SK-N-SH (cell line): ENCODE measurements around the gene OSGEPL1. TPM values are rescaled to one million over a fixed set of nuclear protein-coding genes. Genes with fewer than 3 reads are reported as not detected.

Experiments
- CTCF ChIA-PET: fragments of 300-600, 350-600 bp; formaldehyde crosslinking; extraction: SDS; loops from one replicate; lab custom pipeline; 2021; lab: Yijun Ruan, JAX
- POLR2A ChIA-PET: fragments of 350-600 bp; sonication (Branson Sonifier 250); formaldehyde crosslinking; extraction: SDS; loops from one replicate; lab custom pipeline; 2020; ENCODE audit warnings: antibody characterized with exemption, inconsistent platforms; lab: Yijun Ruan, JAX
- DNase-seq: peaks from one replicate; pipeline ENCODE4 v3.0.0; 2012
- H2AFZ ChIP-seq: fragments of 200-600 bp; sonication (generic); 2 replicates; pipeline ENCODE4 v1.8.1; 2016; ENCODE audit warnings: antibody characterized with exemption, mild to moderate bottlenecking, low read depth
- H3F3A ChIP-seq: fragments of 200-600 bp; sonication (generic); replicated peaks from 2 replicates; pipeline ENCODE3; 2016; ENCODE audit warnings: antibody characterized with exemption, mild to moderate bottlenecking; ENCODE audit not compliant: insufficient read depth
- H3K27ac ChIP-seq, 2 experiments: fragments of 200-500 bp in 1 of 2; fragments of 200-600 bp in 1 of 2; sonication (Bioruptor generic) in 1 of 2; sonication (generic), shearing (Covaris generic) in 1 of 2; 2 replicates each; pipeline versions ENCODE4 v1.5.1 to v1.6.1; 2014 to 2016; ENCODE audit warnings: low read depth in 2 of 2, inconsistent platforms in 1 of 2, low read length in 1 of 2, mild to moderate bottlenecking in 1 of 2, mixed read lengths in 1 of 2
- H3K27me3 ChIP-seq: fragments of 200-600 bp; sonication (generic), shearing (Covaris generic); 2 replicates; pipeline ENCODE4 v1.6.1; 2016; ENCODE audit warnings: mixed run types; ENCODE audit not compliant: insufficient read depth
- H3K36me3 ChIP-seq, 2 experiments: fragments of 200-500 bp in 1 of 2; fragments of 200-600 bp in 1 of 2; sonication (Bioruptor generic) in 1 of 2; sonication (generic) in 1 of 2; replicated peaks in 1 of 2; 2 replicates each; pipeline versions ENCODE3 to v1.5.1; 2014 to 2016; ENCODE audit warnings: low read length in 1 of 2, mild to moderate bottlenecking in 1 of 2; ENCODE audit not compliant: insufficient read depth in 2 of 2, control insufficient read depth in 1 of 2
- H3K4me1 ChIP-seq, 2 experiments: fragments of 200-500 bp in 1 of 2; fragments of 200-600 bp in 1 of 2; sonication (Bioruptor generic) in 1 of 2; sonication (generic), shearing (Covaris generic) in 1 of 2; 2 replicates each; pipeline versions ENCODE4 v1.5.1 to v1.6.1; 2014 to 2016; ENCODE audit warnings: low read depth in 1 of 2, low read length in 1 of 2, mixed run types in 1 of 2; ENCODE audit not compliant: insufficient read depth in 2 of 2, control insufficient read depth in 1 of 2
- H3K4me2 ChIP-seq: fragments of 200-600 bp; sonication (generic), shearing (Covaris generic); 2 replicates; pipeline ENCODE4 v1.6.1; 2017; ENCODE audit warnings: mixed run types
- H3K4me3 ChIP-seq, 2 experiments: fragments of 200-500 bp in 1 of 2; fragments of 200-600 bp in 1 of 2; sonication (Bioruptor generic) in 1 of 2; sonication (generic), shearing (Covaris generic) in 1 of 2; 2 replicates each; pipeline versions ENCODE4 v1.5.1 to v1.8.1; 2014 to 2016; ENCODE audit warnings: low read depth in 2 of 2, inconsistent platforms in 1 of 2, low read length in 1 of 2, mild to moderate bottlenecking in 1 of 2, mixed read lengths in 1 of 2, moderate library complexity in 1 of 2
- H3K79me2 ChIP-seq: fragments of 200-600 bp; sonication (generic); 2 replicates; pipeline ENCODE4 v1.8.1; 2017; ENCODE audit warnings: mild to moderate bottlenecking; ENCODE audit not compliant: insufficient read depth
- H3K9ac ChIP-seq: fragments of 200-600 bp; sonication (generic); 2 replicates; pipeline ENCODE4 v1.6.1; 2017; ENCODE audit warnings: mixed run types
- H3K9me2 ChIP-seq: fragments of 200-600 bp; sonication (generic); 2 replicates; pipeline ENCODE4 v1.6.1; 2017; ENCODE audit warnings: mixed run types
- H3K9me3 ChIP-seq: fragments of 200-600 bp; sonication (generic); 2 replicates; pipeline ENCODE4 v1.6.1; 2017; ENCODE audit warnings: mixed run types, mild to moderate bottlenecking, moderate library complexity
- H4K20me1 ChIP-seq: fragments of 200-600 bp; sonication (generic); 2 replicates; pipeline ENCODE4 v1.6.1; 2017; ENCODE audit warnings: mild to moderate bottlenecking, mixed run types; ENCODE audit not compliant: insufficient read depth
- CHD2 ChIP-seq: fragments of 150-350 bp; IDR thresholded peaks from 2 replicates; pipeline ENCODE4 v1.6.1; 2018; ENCODE audit warnings: low read length; ENCODE audit not compliant: partially characterized antibody
- EZH2phosphoT487 ChIP-seq: fragments of 200-600 bp; sonication (generic); IDR thresholded peaks from 2 replicates; pipeline ENCODE4 v1.6.1; 2017; ENCODE audit warnings: low read depth, mixed run types, mild to moderate bottlenecking, antibody characterized with exemption, moderate library complexity, borderline replicate concordance
- FOXM1 ChIP-seq: IDR thresholded peaks from 2 replicates; pipeline ENCODE4 v1.4.0; 2012; ENCODE audit warnings: low read depth, mild to moderate bottlenecking
- GABPA ChIP-seq: IDR thresholded peaks from 2 replicates; pipeline ENCODE4 v1.4.0; 2012; ENCODE audit warnings: low read depth, mild to moderate bottlenecking
- GATA2 ChIP-seq: sonication (generic); formaldehyde crosslinking; IDR thresholded peaks from 2 replicates; pipeline ENCODE4 v1.5.0; 2020; ENCODE audit warnings: mild to moderate bottlenecking, missing genetic modification reagents
- JUND ChIP-seq: IDR thresholded peaks from 2 replicates; pipeline ENCODE4 v1.4.0; 2012
- NFIC ChIP-seq: IDR thresholded peaks from 2 replicates; pipeline ENCODE4 v1.4.0; 2012; ENCODE audit warnings: borderline replicate concordance
- RFX5 ChIP-seq: IDR thresholded peaks from 2 replicates; pipeline ENCODE4 v1.6.1; 2012; ENCODE audit warnings: mild to moderate bottlenecking, improper control_type of control experiment, low read length
- RXRA ChIP-seq: IDR thresholded peaks from 2 replicates; pipeline ENCODE4 v1.4.0; 2012; ENCODE audit warnings: low read depth, mild to moderate bottlenecking, borderline replicate concordance
- SIN3A ChIP-seq: IDR thresholded peaks from 2 replicates; pipeline ENCODE4 v1.6.1; 2012; ENCODE audit warnings: low read depth, mild to moderate bottlenecking, low read length, moderate library complexity, borderline replicate concordance
- TCF12 ChIP-seq: IDR thresholded peaks from 2 replicates; pipeline ENCODE4 v1.4.0; 2012
- YY1 ChIP-seq: IDR thresholded peaks from 2 replicates; pipeline ENCODE4 v1.4.0; 2012; ENCODE audit warnings: low read depth, mild to moderate bottlenecking
- WGBS: methylation state at CpG from one replicate; pipeline ENCODE4 v1.1.6; 2017; ENCODE audit warnings: low lambda C conversion rate; 5-methylcytosine and 5-hydroxymethylcytosine counted together
- polyA plus RNA-seq, 3 experiments: library from polyadenylated mRNA; depleted of rRNA; stranded (reverse); fragments of >200 nt; gene quantifications; 2 replicates each; pipeline ENCODE4 v1.2.3, GENCODE V29; 2012
- TF ChIP-seq, protein P1 (sequence below): fragments of 150-350 bp; IDR thresholded peaks from 2 replicates; pipeline ENCODE4 v1.6.1; 2016; ENCODE audit warnings: mild to moderate bottlenecking, low read depth, low read length
- TF ChIP-seq, protein P2 (sequence below): IDR thresholded peaks from 2 replicates; pipeline ENCODE4; 2012
- TF ChIP-seq, protein P3 (sequence below): fragments of 150-350 bp; IDR thresholded peaks from 2 replicates; pipeline ENCODE4 v1.6.1; 2017; ENCODE audit warnings: antibody characterized with exemption, low read length, low read depth, borderline replicate concordance
- TF ChIP-seq, protein P4 (sequence below): IDR thresholded peaks from 2 replicates; pipeline ENCODE4 v1.4.0; 2012; ENCODE audit warnings: low read depth, borderline replicate concordance
- TF ChIP-seq, protein P5 (sequence below): fragments of 200-600 bp; sonication (generic); IDR thresholded peaks from 2 replicates; pipeline ENCODE4 v1.6.1; 2017; ENCODE audit warnings: antibody characterized with exemption, mild to moderate bottlenecking, moderate library complexity
- TF ChIP-seq, protein P6 (sequence below): IDR thresholded peaks from 2 replicates; pipeline ENCODE4 v1.6.1; 2012; ENCODE audit warnings: mild to moderate bottlenecking, low read depth, low read length, moderate library complexity

The OSGEPL1 gene
- polyA plus RNA-seq, 1 of the 3 experiments (the other 2 are of a cell fraction): 5.8 TPM

DNA sequence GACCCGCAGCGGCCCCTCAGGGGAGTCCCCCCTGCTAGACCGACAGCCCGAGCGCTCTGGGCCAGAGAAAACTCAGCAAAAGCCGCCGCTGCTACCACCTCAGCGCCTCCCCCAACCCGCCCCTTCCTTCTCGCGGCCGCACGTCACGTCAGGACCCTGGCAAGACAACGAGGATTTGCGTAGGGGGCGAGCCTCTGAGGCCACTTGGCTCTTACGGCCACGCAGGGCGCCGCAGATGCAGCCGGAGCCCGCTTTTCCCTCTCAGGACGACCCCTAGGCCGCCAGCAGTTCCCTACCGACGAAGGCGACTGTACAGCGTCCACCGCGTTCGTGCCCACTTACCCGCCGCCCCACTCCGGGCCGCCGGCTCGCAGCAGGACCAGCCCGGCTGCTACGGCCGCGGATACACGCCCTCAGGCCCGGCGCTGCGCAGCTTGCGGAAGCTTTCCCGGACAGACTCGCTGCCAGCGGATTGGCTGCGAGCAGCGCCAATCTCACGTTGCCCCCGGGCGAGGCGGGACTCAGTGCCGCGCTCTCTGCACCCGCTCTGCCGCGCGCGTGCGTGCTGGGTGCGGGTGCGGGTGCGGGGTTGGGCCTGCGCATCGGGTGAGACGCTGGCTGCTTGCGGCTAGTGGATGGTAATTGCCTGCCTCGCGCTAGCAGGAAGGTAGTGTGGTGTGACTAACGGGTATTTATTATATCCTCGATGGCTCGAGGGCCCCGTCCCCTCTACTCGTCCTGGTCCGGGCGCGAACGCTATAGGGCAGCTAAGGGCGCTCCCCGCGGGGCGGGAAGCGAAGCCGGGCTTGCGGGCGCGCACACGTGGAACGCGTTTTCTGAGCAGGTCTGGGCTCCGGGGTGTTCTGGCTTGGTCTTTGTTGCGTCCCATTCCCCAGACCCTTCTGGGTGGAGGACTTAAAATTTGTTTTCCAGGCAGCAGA lies 21.6 kb upstream of the OSGEPL1 start, which contains the start of the genes ORMDL1 and PMS1:
Gene ORMDL1, minus strand, starts transcription at position 413 of the 941 bp plus-strand sequence. CDS start 1,744 bp downstream, outside the sequence.
Gene PMS1, plus strand, starts transcription at position 524 of the 941 bp plus-strand sequence. CDS start 7,360 bp downstream, outside the sequence.
- Histone ChIP-seq H3K4me3 (peak within 1 kb of the TSS; percentile 80 to 94), H3K27me3 (no peaks in the 10 kb centered on the region), H3K4me2 (peak within 1 kb of the TSS; percentile 72), H2AFZ (peak within 1 kb of the TSS; percentile 88), H3F3A (peaks cover 18% of the 10 kb centered on the region), H4K20me1 (no peaks in the 10 kb centered on the region; the same call in 1 of the 2 replicates), H3K9me3 (no peaks in the 10 kb centered on the region), H3K9me2 (no peaks in the 10 kb centered on the region), H3K9ac (peak within 1 kb of the TSS; percentile 74), H3K36me3 (peaks cover 33 to 40% of the 10 kb centered on the region in 2 experiments), H3K79me2 (peaks cover 90% of the 10 kb centered on the region), H3K27ac (peak within 1 kb of the TSS; percentile 93 to 94), H3K4me1 (peaks cover 3 to 8% of the 10 kb centered on the region in 2 experiments)
- peak; percentile 96 for DNase-seq
- WGBS: 0% methylated on average over 20 of the region's 96 CpGs
- CTCF ChIA-PET: interaction anchor here (1.1 to 2.4 kb wide), 2 partner anchors 16 to 21 kb away, joined by 3 to 7 read pairs; partner anchors contain the start of gene OSGEPL1
- POLR2A ChIA-PET: interaction anchor here (0.7 to 1.9 kb wide), 4 partner anchors 10 to 123 kb away, joined by 3 to 31 read pairs (median 6); partner anchors contain the start of genes ASNSD1 and OSGEPL1
- TF ChIP-seq JUND (no peak), GABPA (peak; percentile 74), RXRA (no peak), TCF12 (no peak), RFX5 (no peak), GATA2 (CRISPR knock-in tag) (no peak), FOXM1 (no peak), NFIC (peak; percentile 4; the same call in 1 of the 2 replicates), SIN3A (peak; percentile 24; the same call in 1 of the 2 replicates), CHD2 (peak; percentile 59), YY1 (no peak), EZH2phosphoT487 (no peak)
- TF ChIP-seq, protein P1, sequence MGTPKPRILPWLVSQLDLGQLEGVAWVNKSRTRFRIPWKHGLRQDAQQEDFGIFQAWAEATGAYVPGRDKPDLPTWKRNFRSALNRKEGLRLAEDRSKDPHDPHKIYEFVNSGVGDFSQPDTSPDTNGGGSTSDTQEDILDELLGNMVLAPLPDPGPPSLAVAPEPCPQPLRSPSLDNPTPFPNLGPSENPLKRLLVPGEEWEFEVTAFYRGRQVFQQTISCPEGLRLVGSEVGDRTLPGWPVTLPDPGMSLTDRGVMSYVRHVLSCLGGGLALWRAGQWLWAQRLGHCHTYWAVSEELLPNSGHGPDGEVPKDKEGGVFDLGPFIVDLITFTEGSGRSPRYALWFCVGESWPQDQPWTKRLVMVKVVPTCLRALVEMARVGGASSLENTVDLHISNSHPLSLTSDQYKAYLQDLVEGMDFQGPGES: peak; percentile 50
- TF ChIP-seq, protein P2, sequence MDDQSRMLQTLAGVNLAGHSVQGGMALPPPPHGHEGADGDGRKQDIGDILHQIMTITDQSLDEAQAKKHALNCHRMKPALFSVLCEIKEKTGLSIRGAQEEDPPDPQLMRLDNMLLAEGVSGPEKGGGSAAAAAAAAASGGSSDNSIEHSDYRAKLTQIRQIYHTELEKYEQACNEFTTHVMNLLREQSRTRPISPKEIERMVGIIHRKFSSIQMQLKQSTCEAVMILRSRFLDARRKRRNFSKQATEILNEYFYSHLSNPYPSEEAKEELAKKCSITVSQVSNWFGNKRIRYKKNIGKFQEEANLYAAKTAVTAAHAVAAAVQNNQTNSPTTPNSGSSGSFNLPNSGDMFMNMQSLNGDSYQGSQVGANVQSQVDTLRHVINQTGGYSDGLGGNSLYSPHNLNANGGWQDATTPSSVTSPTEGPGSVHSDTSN: peak; percentile 100
- TF ChIP-seq, protein P3, sequence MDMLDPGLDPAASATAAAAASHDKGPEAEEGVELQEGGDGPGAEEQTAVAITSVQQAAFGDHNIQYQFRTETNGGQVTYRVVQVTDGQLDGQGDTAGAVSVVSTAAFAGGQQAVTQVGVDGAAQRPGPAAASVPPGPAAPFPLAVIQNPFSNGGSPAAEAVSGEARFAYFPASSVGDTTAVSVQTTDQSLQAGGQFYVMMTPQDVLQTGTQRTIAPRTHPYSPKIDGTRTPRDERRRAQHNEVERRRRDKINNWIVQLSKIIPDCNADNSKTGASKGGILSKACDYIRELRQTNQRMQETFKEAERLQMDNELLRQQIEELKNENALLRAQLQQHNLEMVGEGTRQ: no peak
- TF ChIP-seq, protein P4, sequence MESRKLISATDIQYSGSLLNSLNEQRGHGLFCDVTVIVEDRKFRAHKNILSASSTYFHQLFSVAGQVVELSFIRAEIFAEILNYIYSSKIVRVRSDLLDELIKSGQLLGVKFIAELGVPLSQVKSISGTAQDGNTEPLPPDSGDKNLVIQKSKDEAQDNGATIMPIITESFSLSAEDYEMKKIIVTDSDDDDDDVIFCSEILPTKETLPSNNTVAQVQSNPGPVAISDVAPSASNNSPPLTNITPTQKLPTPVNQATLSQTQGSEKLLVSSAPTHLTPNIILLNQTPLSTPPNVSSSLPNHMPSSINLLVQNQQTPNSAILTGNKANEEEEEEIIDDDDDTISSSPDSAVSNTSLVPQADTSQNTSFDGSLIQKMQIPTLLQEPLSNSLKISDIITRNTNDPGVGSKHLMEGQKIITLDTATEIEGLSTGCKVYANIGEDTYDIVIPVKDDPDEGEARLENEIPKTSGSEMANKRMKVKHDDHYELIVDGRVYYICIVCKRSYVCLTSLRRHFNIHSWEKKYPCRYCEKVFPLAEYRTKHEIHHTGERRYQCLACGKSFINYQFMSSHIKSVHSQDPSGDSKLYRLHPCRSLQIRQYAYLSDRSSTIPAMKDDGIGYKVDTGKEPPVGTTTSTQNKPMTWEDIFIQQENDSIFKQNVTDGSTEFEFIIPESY: no peak
- TF ChIP-seq, protein P5, sequence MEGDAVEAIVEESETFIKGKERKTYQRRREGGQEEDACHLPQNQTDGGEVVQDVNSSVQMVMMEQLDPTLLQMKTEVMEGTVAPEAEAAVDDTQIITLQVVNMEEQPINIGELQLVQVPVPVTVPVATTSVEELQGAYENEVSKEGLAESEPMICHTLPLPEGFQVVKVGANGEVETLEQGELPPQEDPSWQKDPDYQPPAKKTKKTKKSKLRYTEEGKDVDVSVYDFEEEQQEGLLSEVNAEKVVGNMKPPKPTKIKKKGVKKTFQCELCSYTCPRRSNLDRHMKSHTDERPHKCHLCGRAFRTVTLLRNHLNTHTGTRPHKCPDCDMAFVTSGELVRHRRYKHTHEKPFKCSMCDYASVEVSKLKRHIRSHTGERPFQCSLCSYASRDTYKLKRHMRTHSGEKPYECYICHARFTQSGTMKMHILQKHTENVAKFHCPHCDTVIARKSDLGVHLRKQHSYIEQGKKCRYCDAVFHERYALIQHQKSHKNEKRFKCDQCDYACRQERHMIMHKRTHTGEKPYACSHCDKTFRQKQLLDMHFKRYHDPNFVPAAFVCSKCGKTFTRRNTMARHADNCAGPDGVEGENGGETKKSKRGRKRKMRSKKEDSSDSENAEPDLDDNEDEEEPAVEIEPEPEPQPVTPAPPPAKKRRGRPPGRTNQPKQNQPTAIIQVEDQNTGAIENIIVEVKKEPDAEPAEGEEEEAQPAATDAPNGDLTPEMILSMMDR: no peak
- TF ChIP-seq, protein P6, sequence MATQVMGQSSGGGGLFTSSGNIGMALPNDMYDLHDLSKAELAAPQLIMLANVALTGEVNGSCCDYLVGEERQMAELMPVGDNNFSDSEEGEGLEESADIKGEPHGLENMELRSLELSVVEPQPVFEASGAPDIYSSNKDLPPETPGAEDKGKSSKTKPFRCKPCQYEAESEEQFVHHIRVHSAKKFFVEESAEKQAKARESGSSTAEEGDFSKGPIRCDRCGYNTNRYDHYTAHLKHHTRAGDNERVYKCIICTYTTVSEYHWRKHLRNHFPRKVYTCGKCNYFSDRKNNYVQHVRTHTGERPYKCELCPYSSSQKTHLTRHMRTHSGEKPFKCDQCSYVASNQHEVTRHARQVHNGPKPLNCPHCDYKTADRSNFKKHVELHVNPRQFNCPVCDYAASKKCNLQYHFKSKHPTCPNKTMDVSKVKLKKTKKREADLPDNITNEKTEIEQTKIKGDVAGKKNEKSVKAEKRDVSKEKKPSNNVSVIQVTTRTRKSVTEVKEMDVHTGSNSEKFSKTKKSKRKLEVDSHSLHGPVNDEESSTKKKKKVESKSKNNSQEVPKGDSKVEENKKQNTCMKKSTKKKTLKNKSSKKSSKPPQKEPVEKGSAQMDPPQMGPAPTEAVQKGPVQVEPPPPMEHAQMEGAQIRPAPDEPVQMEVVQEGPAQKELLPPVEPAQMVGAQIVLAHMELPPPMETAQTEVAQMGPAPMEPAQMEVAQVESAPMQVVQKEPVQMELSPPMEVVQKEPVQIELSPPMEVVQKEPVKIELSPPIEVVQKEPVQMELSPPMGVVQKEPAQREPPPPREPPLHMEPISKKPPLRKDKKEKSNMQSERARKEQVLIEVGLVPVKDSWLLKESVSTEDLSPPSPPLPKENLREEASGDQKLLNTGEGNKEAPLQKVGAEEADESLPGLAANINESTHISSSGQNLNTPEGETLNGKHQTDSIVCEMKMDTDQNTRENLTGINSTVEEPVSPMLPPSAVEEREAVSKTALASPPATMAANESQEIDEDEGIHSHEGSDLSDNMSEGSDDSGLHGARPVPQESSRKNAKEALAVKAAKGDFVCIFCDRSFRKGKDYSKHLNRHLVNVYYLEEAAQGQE: 0 out of 2 replicates have a peak, but pooled peaks have one; percentile 12
